IPS DF 6.9 (cell line): ENCODE measurements around the gene TPSB2.
"Not testable (repeated sequence)": the region's sequence is repeated elsewhere in the genome, so short reads cannot be mapped to it uniquely, and the experiment has no call there.

Experiments
- DNase-seq: peaks from one replicate; pipeline ENCODE4 v3.0.0-alpha.2; 2013; ENCODE audit warnings: low read depth, low spot score
- H3K27ac ChIP-seq: one replicate; pipeline ENCODE4 v1.5.1; 2013; ENCODE audit warnings: low read length, control low read depth
- H3K27me3 ChIP-seq: 2 replicates; pipeline ENCODE4 v1.6.1; 2013; ENCODE audit warnings: mild to moderate bottlenecking, low read length; ENCODE audit not compliant: control insufficient read depth, insufficient read depth
- H3K36me3 ChIP-seq: 2 replicates; pipeline ENCODE4 v1.6.1; 2013; ENCODE audit warnings: low read length; ENCODE audit not compliant: control insufficient read depth, insufficient read depth
- H3K4me1 ChIP-seq: 2 replicates; pipeline ENCODE4 v1.6.1; 2013; ENCODE audit warnings: low read length; ENCODE audit not compliant: control insufficient read depth, insufficient read depth
- H3K4me3 ChIP-seq: 2 replicates; pipeline ENCODE4 v1.5.1; 2013; ENCODE audit warnings: mild to moderate bottlenecking, low read length
- H3K9me3 ChIP-seq: 2 replicates; pipeline ENCODE4 v1.6.1; 2013; ENCODE audit warnings: low read length, inconsistent platforms; ENCODE audit not compliant: control insufficient read depth, insufficient read depth
- WGBS: extraction: QIAGEN DNeasy Blood & Tissue Kit; methylation state at CpG from one replicate; pipeline ENCODE4 v1.1.7; 2013; ENCODE audit warnings: mixed read lengths, missing lambda C conversion rate; ENCODE audit not compliant: insufficient read length, insufficient coverage; 5-methylcytosine and 5-hydroxymethylcytosine counted together

TPSB2 gene

DNA sequence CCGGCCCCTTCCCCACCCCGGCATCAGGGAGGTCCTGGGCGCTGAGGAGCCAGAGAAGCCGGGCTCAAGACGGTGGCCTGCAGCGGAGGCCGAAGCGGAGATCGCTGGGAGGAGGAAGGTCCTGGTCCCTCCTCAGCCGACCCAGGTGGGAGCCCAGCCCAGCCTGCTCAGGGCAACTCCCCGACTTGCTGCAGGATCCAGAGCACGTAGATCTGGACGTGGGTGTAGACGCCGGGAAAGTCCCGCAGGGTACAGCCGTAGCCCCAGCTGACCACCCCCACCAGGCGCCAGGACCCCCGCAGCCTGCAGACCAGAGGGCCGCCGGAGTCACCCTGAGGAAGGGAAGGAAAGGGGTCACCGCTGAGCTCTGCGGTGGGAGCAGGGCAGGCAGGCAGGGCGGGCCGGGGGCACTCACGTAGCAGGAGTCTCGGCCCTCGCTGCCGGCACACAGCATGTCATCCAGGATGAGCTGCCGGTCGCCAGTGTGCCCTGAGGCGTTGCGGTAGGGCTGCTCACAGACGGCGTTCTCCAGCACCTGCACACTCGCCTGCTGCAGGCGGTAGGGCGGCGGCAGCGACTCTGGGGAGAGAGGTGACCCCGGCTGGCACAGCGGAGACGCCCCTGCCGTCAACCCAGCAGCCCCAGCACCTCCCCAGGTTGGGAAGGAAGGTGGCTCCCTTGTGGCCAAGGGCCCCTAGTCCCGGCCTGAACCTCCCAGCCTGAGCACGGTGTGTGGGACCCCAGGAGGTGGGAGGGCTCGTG lies 31.3 kb upstream of the TPSB2 start:
- Histone ChIP-seq H3K4me3 (no peak overlapping the region), H3K36me3 (no peaks in the 10 kb centered on the region; the same call in 1 of the 2 replicates), H3K27ac (no peak overlapping the region), H3K27me3 (no peaks in the 10 kb centered on the region; the same call in 1 of the 2 replicates), H3K4me1 (peaks cover 7% of the 10 kb centered on the region), H3K9me3 (no peaks in the 10 kb centered on the region)
- no peak for DNase-seq
- WGBS, result no CpG with 5 or more reads among the region's 47 CpGs

DNA sequence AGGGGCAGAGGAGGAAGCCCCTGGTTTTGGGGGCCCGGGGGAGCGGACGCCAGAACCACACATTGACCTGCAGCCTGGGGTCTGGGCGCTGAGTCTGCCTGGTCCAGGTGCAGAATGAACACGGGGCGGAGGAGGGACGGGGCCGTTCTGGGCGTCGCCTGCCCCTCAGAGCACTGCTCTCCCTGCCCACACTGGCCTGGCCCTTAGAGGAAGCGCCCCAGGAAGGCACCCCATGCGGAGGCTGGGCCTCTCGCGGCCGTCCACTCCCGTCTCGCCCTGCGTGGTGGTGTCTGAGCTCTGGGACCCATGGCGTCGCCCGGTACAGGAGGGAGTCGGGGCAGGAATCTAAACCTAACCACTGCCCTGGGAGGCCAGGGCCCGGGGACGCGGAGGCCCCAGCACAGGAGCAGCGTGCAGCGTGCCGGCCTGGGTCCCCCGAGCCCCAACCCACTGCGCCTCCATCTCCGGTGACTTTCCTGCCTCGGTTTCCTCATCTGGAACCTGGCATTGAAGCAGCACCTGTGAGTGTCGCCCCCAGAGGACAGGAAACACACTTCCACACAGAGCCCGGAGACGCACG lies 30.2 kb upstream of the TPSB2 start:
- Histone ChIP-seq H3K27ac (no peak overlapping the region), H3K36me3 (no peaks in the 10 kb centered on the region; the same call in 1 of the 2 replicates)

GRCh38 chr16:1259760-1260068 lies 29.7 kb upstream of the TPSB2 start:
- H3K36me3 ChIP-seq, result no peaks in the 10 kb centered on the region; the same call in 1 of the 2 replicates
- peaks cover 5% of the 10 kb centered on the region for H3K4me1 ChIP-seq
- H3K4me3 ChIP-seq, result no peak overlapping the region
- H3K9me3 ChIP-seq, result no peaks in the 10 kb centered on the region
- H3K27me3 ChIP-seq, result no peaks in the 10 kb centered on the region; the same call in 1 of the 2 replicates
- no peak overlapping the region for H3K27ac ChIP-seq
- WGBS, result no CpG with 5 or more reads among the region's 11 CpGs
- DNase-seq, result no peak

More for the DNA sequence above, 30.2 kb upstream of the TPSB2 start:
- Histone ChIP-seq H3K9me3 (no peaks in the 10 kb centered on the region), H3K4me3 (no peak overlapping the region), H3K4me1 (peaks cover 7% of the 10 kb centered on the region), H3K27me3 (no peaks in the 10 kb centered on the region; the same call in 1 of the 2 replicates)
- no CpG with 5 or more reads among the region's 36 CpGs for WGBS
- no peak for DNase-seq

GRCh38 chr16:1258906-1259759 lies 29.1 kb upstream of the TPSB2 start:
- no peaks in the 10 kb centered on the region; the same call in 1 of the 2 replicates for H3K36me3 ChIP-seq
- peaks cover 5% of the 10 kb centered on the region for H3K4me1 ChIP-seq
- H3K4me3 ChIP-seq, result peak overlapping the region; percentile 5; the same call in 1 of the 2 replicates
- DNase-seq, result no peak
- no CpG with 5 or more reads among the region's 42 CpGs for WGBS
- no peak overlapping the region for H3K27ac ChIP-seq
- no peaks in the 10 kb centered on the region for H3K9me3 ChIP-seq
- no peaks in the 10 kb centered on the region; the same call in 1 of the 2 replicates for H3K27me3 ChIP-seq

GRCh38 chr16:1258225-1258600 lies 28.2 kb upstream of the TPSB2 start:
- no peak overlapping the region for H3K4me3 ChIP-seq
- no peaks in the 10 kb centered on the region for H3K9me3 ChIP-seq
- no peaks in the 10 kb centered on the region; the same call in 1 of the 2 replicates for H3K36me3 ChIP-seq
- no peaks in the 10 kb centered on the region; the same call in 1 of the 2 replicates for H3K27me3 ChIP-seq
- DNase-seq, result no peak
- WGBS, result no CpG with 5 or more reads among the region's 12 CpGs
- no peak overlapping the region for H3K27ac ChIP-seq
- peaks cover 5% of the 10 kb centered on the region for H3K4me1 ChIP-seq

DNA sequence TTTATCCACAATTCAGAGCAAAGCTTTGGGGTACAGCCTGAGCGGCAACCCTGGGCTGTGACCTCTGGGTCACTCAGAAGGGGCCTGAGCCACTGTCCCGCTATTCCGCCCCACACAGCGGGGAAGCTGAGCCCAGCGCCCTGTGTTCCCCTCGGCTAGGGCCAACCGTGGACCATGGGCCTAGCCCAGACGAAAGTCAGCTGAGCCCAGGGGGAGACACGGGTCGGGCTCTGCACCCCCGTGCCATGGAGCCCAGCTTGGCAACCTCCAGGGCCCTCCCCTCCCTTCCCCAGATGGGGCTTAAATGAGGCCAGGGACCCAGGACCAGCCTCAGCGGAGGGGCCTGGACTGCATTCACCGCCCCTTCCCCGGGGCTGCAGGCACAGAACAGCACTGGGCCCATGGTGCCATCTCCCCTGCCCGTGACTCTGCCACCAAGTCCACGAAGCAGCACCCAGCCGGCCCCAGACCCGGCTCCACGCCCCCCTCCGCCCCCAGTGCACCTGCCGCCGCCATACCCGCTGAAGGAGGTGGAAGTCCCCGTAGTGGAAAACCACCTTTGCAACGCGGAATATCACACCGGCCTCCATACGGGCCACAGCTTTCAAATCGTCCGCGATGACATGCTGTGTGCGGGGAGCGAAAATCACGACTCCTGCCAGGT lies 27.7 kb upstream of the TPSB2 start:
- no peaks in the 10 kb centered on the region; the same call in 1 of the 2 replicates for H3K27me3 ChIP-seq
- DNase-seq, result no peak
- no peaks in the 10 kb centered on the region for H3K9me3 ChIP-seq
- WGBS, result no CpG with 5 or more reads among the region's 34 CpGs
- no peak overlapping the region for H3K4me3 ChIP-seq
- H3K27ac ChIP-seq, result no peak overlapping the region
- H3K4me1 ChIP-seq, result peaks cover 5% of the 10 kb centered on the region
- no peaks in the 10 kb centered on the region; the same call in 1 of the 2 replicates for H3K36me3 ChIP-seq

DNA sequence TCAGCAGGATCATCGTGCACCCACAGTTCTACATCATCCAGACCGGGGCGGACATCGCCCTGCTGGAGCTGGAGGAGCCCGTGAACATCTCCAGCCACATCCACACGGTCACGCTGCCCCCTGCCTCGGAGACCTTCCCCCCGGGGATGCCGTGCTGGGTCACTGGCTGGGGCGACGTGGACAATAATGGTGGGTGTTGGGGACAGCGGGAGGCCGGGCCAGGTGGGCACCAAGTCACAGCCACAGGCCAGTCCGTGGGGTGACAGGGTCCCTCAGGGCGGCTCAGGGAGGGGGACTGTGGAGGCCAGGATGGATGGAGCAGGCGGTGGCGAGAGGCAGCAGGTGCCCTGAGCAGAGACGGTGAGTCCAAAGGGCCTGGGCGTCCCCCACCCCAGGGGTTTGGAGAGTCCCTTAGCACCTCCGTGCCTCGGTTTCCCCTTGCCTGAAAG lies 26.9 kb upstream of the TPSB2 start:
- DNase-seq, result no peak
- Histone ChIP-seq H3K27me3 (no peaks in the 10 kb centered on the region; the same call in 1 of the 2 replicates), H3K36me3 (no peaks in the 10 kb centered on the region; the same call in 1 of the 2 replicates), H3K4me3 (no peak overlapping the region), H3K4me1 (peaks cover 5% of the 10 kb centered on the region), H3K27ac (no peak overlapping the region), H3K9me3 (no peaks in the 10 kb centered on the region)
- no CpG with 5 or more reads among the region's 22 CpGs for WGBS

- H3K4me1 ChIP-seq, DNase-seq, H3K27ac ChIP-seq, H3K36me3 ChIP-seq, H3K4me3 ChIP-seq, H3K9me3 ChIP-seq, H3K27me3 ChIP-seq: not testable (repeated sequence)
- no CpG with 5 or more reads among the region's 23 CpGs for WGBS
These were observed 26.4 kb upstream of the TPSB2 start for GRCh38 chr16:1256296-1256873.

- not testable (repeated sequence) for H3K27ac ChIP-seq, H3K36me3 ChIP-seq, DNase-seq, H3K4me3 ChIP-seq, H3K27me3 ChIP-seq, H3K9me3 ChIP-seq, H3K4me1 ChIP-seq
- no CpG with 5 or more reads among the region's 26 CpGs for WGBS
These were observed 25.5 kb upstream of the TPSB2 start, which contains the start of gene TPSD1 for GRCh38 chr16:1255276-1256122. Gene TPSD1 (plus strand): TSS chr16:1256069. CDS start chr16:1256281, 212 bp downstream.
